Activated CD8-positive, alpha-beta T cell treated with anti-CD3 and anti-CD28 coated beads, Interleukin-2, amount 10 ng/mL, durations not matched to agents 7 days and 5 days (primary cell): Measurements from ENCODE around the gene GPR146. TPM values are rescaled to one million over a fixed set of nuclear protein-coding genes. Genes with fewer than 3 reads are reported as not detected.
A peak's percentile ranks its signal among the peaks of the same experiment; 100 is the strongest.

Experiments
- ATAC-seq: fragments of 150-1000 bp; cut with Tn5 transposase; one replicate; pipeline ENCODE4 v1.10.0; 2021; ENCODE audit warnings: moderate library complexity
- CTCF ChIA-PET: fragments of 350-600 bp; sonication (Branson Sonifier 250); formaldehyde crosslinking; loops from one replicate; lab custom pipeline; 2021; ENCODE audit warnings: antibody characterized with exemption; lab: Charles Lee
- POLR2A ChIA-PET: fragments of 350-600 bp; sonication (Branson Sonifier 250); formaldehyde crosslinking; loops from one replicate; lab custom pipeline; 2021; ENCODE audit warnings: antibody characterized with exemption; lab: Charles Lee
- DNase-seq: peaks from one replicate; pipeline ENCODE4 v3.0.0-alpha.2; 2020
- H3K27ac Mint-ChIP-seq: one replicate; pipeline ENCODE4 v1.8.0; 2021; ENCODE audit warnings: mild to moderate bottlenecking, mixed read lengths
- H3K27me3 Mint-ChIP-seq: one replicate; pipeline ENCODE4 v1.8.0; 2021; ENCODE audit warnings: low read depth, mixed read lengths
- H3K36me3 Mint-ChIP-seq: one replicate; pipeline ENCODE4 v1.8.0; 2021; ENCODE audit warnings: low read depth, mixed read lengths
- H3K4me1 Mint-ChIP-seq: one replicate; pipeline ENCODE4 v1.8.0; 2021; ENCODE audit warnings: low read depth, mixed read lengths
- H3K4me3 Mint-ChIP-seq: one replicate; pipeline ENCODE4 v1.8.0; 2021; ENCODE audit warnings: mild to moderate bottlenecking, mixed read lengths
- H3K9me3 Mint-ChIP-seq: one replicate; pipeline ENCODE4 v1.8.0; 2022; ENCODE audit warnings: mixed read lengths; ENCODE audit not compliant: insufficient read depth
- total RNA-seq, 2 experiments: library from RNA; stranded (reverse); gene quantifications; one replicate each; pipeline ENCODE4 v1.2.3, GENCODE V29; 2021

Gene GPR146
- total RNA-seq, 2 experiments from 2014 or later = 2.7 to 3.1 TPM

DNA sequence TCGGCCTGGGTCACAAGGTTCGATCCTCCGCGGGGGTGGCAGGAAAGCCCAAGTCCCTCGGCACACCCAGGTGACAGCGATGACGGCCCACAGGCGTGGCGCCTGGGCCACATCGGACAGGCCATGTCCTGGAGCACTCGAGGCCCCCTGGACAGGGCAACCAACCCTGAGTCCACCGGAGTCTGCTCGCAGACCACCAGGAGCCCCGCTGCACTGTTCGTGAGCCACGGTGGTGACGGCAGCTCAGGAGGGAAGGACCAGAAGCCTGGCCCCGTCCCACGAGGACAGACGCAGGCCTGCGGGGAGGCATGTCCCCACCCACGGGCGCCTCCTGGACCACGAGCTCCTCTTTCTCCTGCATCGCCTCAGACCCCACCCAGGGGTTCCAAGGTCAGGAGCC lies 22.4 kb upstream of the GPR146 start:
- Mint-ChIP-seq H3K4me1 (peaks cover 8% of the 10 kb centered on the region), H3K4me3 (no peak overlapping the region), H3K36me3 (peaks cover 22% of the 10 kb centered on the region), H3K27ac (no peak overlapping the region), H3K27me3 (no peaks in the 10 kb centered on the region), H3K9me3 (peaks cover 4% of the 10 kb centered on the region)
- ATAC-seq (no peak), DNase-seq (no peak)
- ChIA-PET POLR2A (no interaction called here), CTCF (interaction anchor here (4.3 kb wide), 1 partner anchor 44 kb away, joined by 14 read pairs; no protein-coding TSS in a partner anchor)

- Mint-ChIP-seq H3K27me3 (no peaks in the 10 kb centered on the region), H3K4me3 (no peak overlapping the region), H3K4me1 (peaks cover 9% of the 10 kb centered on the region), H3K27ac (no peak overlapping the region), H3K36me3 (peaks cover 23% of the 10 kb centered on the region), H3K9me3 (peaks cover 4% of the 10 kb centered on the region)
- POLR2A ChIA-PET = no interaction called here
- no peak for ATAC-seq
- CTCF ChIA-PET = no interaction called here
- no peak for DNase-seq
Observed at GRCh38 chr7:1022356-1022755, 22.0 kb upstream of the GPR146 start.

- DNase-seq = no peak
- Mint-ChIP-seq H3K36me3 (peaks cover 22% of the 10 kb centered on the region), H3K4me1 (peaks cover 11% of the 10 kb centered on the region), H3K9me3 (peaks cover 4% of the 10 kb centered on the region), H3K4me3 (no peak overlapping the region), H3K27me3 (no peaks in the 10 kb centered on the region), H3K27ac (no peak overlapping the region)
- no peak for ATAC-seq
- CTCF ChIA-PET = no interaction called here
- POLR2A ChIA-PET = no interaction called here
Observed at GRCh38 chr7:1022801-1023465, 21.4 kb upstream of the GPR146 start.

DNA sequence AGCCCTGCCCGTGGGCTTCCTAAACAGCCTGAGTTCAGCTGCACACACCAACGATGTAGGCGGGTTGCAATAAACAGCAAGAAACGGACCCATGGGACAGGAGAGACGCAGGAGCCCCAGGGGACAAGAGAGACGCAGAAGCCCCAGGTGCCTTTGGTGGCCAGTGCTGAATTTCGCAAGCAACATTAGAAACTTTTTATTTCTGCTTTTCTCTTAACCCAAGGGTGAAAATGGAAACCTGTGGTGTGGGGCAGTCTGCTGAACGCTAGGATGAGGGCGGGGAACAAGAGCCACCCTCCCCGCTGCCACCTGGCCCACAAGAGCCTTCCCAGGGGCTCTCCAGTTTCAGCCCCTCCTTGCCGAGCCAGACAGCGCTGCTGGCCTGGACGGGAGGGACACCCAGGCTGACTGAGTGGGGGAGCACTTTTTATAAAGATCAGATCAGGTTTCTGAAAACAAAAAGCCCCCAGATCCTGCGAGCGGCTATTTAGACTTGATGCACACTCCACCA lies 20.0 kb upstream of the GPR146 start:
- no peak for DNase-seq
- Mint-ChIP-seq H3K4me3 (no peak overlapping the region), H3K27ac (no peak overlapping the region), H3K9me3 (peaks cover 4% of the 10 kb centered on the region), H3K36me3 (peaks cover 21% of the 10 kb centered on the region), H3K27me3 (no peaks in the 10 kb centered on the region), H3K4me1 (peaks cover 14% of the 10 kb centered on the region)
- ChIA-PET POLR2A (no interaction called here), CTCF (interaction anchor here (1.4 kb wide), 1 partner anchor 41 kb away, joined by 3 read pairs; no protein-coding TSS in a partner anchor)
- ATAC-seq = no peak

DNA sequence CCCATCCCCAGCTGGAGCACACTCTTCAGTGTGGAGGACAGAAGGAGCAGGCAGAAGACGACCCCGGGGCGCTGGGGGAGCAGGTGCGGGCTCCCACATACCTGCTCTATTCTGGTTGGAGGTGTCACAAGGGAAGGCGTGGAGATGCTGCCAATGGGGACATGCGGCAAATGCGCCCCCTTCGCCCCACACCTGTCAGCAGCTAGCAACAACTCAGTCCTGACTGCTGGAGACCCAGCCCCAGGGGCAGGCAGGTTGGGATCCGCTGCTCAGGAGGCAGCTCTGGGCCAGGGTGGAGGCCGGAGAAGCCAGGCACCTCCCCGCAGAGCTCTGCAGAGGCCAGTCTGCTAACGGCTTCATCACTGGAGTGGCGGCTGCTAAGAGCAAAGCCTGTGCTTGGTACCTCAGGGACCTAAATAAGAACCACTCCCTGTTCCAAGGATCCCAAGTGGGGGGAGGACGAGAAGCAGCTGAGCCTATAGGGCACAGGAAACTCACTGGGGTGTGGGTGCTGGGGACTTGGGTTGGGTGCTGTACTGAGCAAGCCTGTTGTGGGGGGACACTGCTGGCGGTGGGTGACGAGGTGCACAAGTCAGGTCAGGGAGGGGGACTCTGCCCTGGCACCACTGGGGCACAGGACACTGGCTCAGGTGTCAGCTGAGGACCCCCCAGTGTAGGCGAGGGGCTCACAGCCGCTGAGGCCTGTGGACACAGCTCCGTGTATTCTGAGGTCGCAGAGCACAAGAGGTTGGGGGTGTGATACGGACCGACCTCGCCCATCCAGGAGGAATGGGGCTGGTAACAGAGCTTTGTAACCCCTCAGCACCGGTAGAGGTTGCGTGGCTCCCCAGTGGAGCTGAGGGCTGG lies 19.2 kb upstream of the GPR146 start:
- CTCF ChIA-PET = interaction anchor here (0.7 to 1.4 kb wide), 2 partner anchors 31 to 40 kb away, joined by 3 read pairs; no protein-coding TSS in a partner anchor
- POLR2A ChIA-PET = no interaction called here
- Mint-ChIP-seq H3K4me3 (no peak overlapping the region), H3K4me1 (peaks cover 19% of the 10 kb centered on the region), H3K27me3 (no peaks in the 10 kb centered on the region), H3K36me3 (peaks cover 21% of the 10 kb centered on the region), H3K27ac (no peak overlapping the region), H3K9me3 (peaks cover 4% of the 10 kb centered on the region)
- DNase-seq = no peak
- ATAC-seq = no peak

- Mint-ChIP-seq H3K27ac (no peak overlapping the region), H3K9me3 (peaks cover 4% of the 10 kb centered on the region), H3K36me3 (peaks cover 21% of the 10 kb centered on the region), H3K4me1 (peaks cover 21% of the 10 kb centered on the region), H3K4me3 (peak overlapping the region; percentile 72), H3K27me3 (no peaks in the 10 kb centered on the region)
- ATAC-seq (no peak), DNase-seq (no peak)
- POLR2A ChIA-PET = no interaction called here
- CTCF ChIA-PET = interaction anchor here (0.7 to 1.1 kb wide), 2 partner anchors 32 to 33 kb away, joined by 3 read pairs; no protein-coding TSS in a partner anchor
Observed at GRCh38 chr7:1025743-1026581, 18.4 kb upstream of the GPR146 start.

- no peak for ATAC-seq
- CTCF ChIA-PET = interaction anchor here (1.1 to 1.2 kb wide), 2 partner anchors 33 to 34 kb away, joined by 3 read pairs; no protein-coding TSS in a partner anchor
- POLR2A ChIA-PET = no interaction called here
- Mint-ChIP-seq H3K27me3 (no peaks in the 10 kb centered on the region), H3K4me3 (peak overlapping the region; percentile 72), H3K4me1 (peaks cover 23% of the 10 kb centered on the region), H3K27ac (peak overlapping the region; percentile 47), H3K9me3 (no peaks in the 10 kb centered on the region), H3K36me3 (peaks cover 14% of the 10 kb centered on the region)
- no peak for DNase-seq
Observed at GRCh38 chr7:1026721-1027161, 17.6 kb upstream of the GPR146 start.

GRCh38 chr7:1027242-1028043 lies 16.9 kb upstream of the GPR146 start:
- ChIA-PET POLR2A (interaction anchor here (1.5 kb wide), 1 partner anchor 17 kb away, joined by 5 read pairs; the partner anchor contains the start of gene GPR146), CTCF (interaction anchor here (1.2 kb wide), 1 partner anchor 34 kb away, joined by 3 read pairs; no protein-coding TSS in a partner anchor)
- Mint-ChIP-seq H3K4me3 (peak overlapping the region; percentile 72), H3K4me1 (peaks cover 23% of the 10 kb centered on the region), H3K27ac (peak overlapping the region; percentile 47), H3K9me3 (no peaks in the 10 kb centered on the region), H3K27me3 (no peaks in the 10 kb centered on the region), H3K36me3 (peaks cover 11% of the 10 kb centered on the region)
- DNase-seq (no peak), ATAC-seq (no peak)

DNA sequence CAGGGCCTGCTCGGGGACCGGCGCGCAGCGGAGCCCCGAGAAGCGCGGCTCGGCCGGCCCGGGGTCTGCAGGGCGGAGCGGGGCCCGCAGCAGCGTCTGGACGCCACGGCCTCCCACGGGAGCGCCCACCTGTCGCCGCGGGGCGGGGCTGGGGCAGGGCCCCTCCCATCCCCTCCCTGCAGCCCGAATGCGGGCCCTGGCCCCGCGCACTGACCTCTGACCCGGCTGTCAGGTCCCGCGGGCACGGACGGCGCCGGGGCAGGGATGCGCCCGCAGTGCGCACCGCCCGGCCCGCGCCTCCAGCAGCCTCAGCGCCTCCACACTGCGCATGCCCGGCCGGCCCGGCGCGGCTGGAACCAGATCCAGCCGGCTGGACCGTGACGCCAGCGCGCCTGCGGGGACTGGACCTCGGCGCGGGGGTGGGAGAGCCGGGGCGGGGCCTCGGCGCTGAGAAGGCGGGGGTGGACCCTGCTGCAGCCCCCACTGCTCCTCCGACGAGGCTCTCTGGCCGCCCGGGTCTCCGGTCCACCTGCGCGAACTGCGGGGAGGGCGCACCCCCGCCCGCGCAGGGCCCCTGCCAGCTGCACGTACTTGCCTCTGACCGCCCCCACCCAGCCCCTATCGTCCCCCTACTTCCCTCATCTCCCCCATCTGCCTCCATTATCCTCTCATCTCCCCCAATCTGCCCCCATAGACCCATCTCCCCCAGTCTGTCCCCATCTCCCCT lies 16.1 kb upstream of the GPR146 start:
- peak; percentile 87 for DNase-seq
- peak overlapping the region; percentile 85 for H3K27ac Mint-ChIP-seq
- H3K4me1 Mint-ChIP-seq = peaks cover 29% of the 10 kb centered on the region
- POLR2A ChIA-PET = interaction anchor here (1.5 kb wide), 1 partner anchor 16 kb away, joined by 5 read pairs; the partner anchor contains the start of gene GPR146
- no peaks in the 10 kb centered on the region for H3K9me3 Mint-ChIP-seq
- CTCF ChIA-PET = interaction anchor here (0.9 to 1.9 kb wide), 3 partner anchors 35 to 149 kb away, joined by 3 to 7 read pairs (median 3); no protein-coding TSS in a partner anchor
- peaks cover 8% of the 10 kb centered on the region for H3K36me3 Mint-ChIP-seq
- no peaks in the 10 kb centered on the region for H3K27me3 Mint-ChIP-seq
- ATAC-seq = peak; percentile 84
- H3K4me3 Mint-ChIP-seq = peak overlapping the region; percentile 72
